MM.1S (cell line): ENCODE measurements around the gene CRY2.

Experiments used
- DNase-seq: peaks from one replicate; pipeline ENCODE4 v3.0.0-alpha.2; 2015
- H2AFZ ChIP-seq: fragments of 300-600 bp; sonication (generic); 2 replicates; pipeline ENCODE4 v1.6.0; 2016; ENCODE audit warnings: antibody characterized with exemption, low read length
- H3F3A ChIP-seq: fragments of 300-600 bp; sonication (generic); 2 replicates; pipeline ENCODE4 v1.6.1; 2016; ENCODE audit warnings: mild to moderate bottlenecking, antibody characterized with exemption, low read length, moderate library complexity, mixed read lengths; ENCODE audit not compliant: insufficient read depth
- H3K27ac ChIP-seq: fragments of 300-600 bp; sonication (generic); 2 replicates; pipeline ENCODE4 v1.5.1; 2016; ENCODE audit warnings: mild to moderate bottlenecking, low read length
- H3K27me3 ChIP-seq: fragments of 300-600 bp; sonication (generic); replicated peaks from 2 replicates; pipeline ENCODE4 v1.6.0; 2016; ENCODE audit warnings: low read length; ENCODE audit not compliant: insufficient read depth
- H3K36me3 ChIP-seq: fragments of 300-600 bp; sonication (generic); replicated peaks from 2 replicates; pipeline ENCODE4 v1.6.1; 2016; ENCODE audit warnings: mild to moderate bottlenecking, low read length, mixed read lengths; ENCODE audit not compliant: insufficient read depth
- H3K4me1 ChIP-seq: fragments of 300-600 bp; sonication (generic); 2 replicates; pipeline ENCODE4 v1.6.1; 2016; ENCODE audit warnings: low read length, mixed read lengths
- H3K4me2 ChIP-seq: fragments of 300-600 bp; sonication (generic); 2 replicates; pipeline ENCODE4 v1.6.0; 2016; ENCODE audit warnings: low read depth, low read length
- H3K4me3 ChIP-seq: fragments of 300-600 bp; sonication (generic); 2 replicates; pipeline ENCODE4 v1.5.1; 2016; ENCODE audit warnings: low read length, mixed read lengths
- H3K79me2 ChIP-seq: fragments of 300-600 bp; sonication (generic); 2 replicates; pipeline ENCODE4 v1.6.1; 2016; ENCODE audit warnings: mixed run types, low read length, mixed read lengths
- H3K9ac ChIP-seq: fragments of 300-600 bp; sonication (generic); 2 replicates; pipeline ENCODE4 v1.6.1; 2016; ENCODE audit warnings: low read length, mixed read lengths
- H3K9me2 ChIP-seq: fragments of 300-600 bp; sonication (generic); replicated peaks from 2 replicates; pipeline ENCODE4 v1.6.1; 2016; ENCODE audit warnings: mild to moderate bottlenecking, low read length, mixed read lengths; ENCODE audit not compliant: insufficient read depth
- H3K9me3 ChIP-seq: fragments of 300-600 bp; sonication (generic); replicated peaks from 2 replicates; pipeline ENCODE4 v1.6.1; 2016; ENCODE audit warnings: mild to moderate bottlenecking, low read length, mixed read lengths; ENCODE audit not compliant: insufficient read depth
- H4K20me1 ChIP-seq: fragments of 300-600 bp; sonication (generic); 2 replicates; pipeline ENCODE4 v1.6.1; 2016; ENCODE audit warnings: mild to moderate bottlenecking, low read length, moderate library complexity, mixed read lengths; ENCODE audit not compliant: insufficient read depth
- CTCF ChIP-seq: fragments of 300-600 bp; sonication (generic); IDR thresholded peaks from 2 replicates; pipeline ENCODE4 v1.5.1; 2016; ENCODE audit warnings: antibody characterized with exemption, low read length, mixed read lengths
- EZH2 ChIP-seq: fragments of 300-600 bp; sonication (generic); optimal IDR thresholded peaks from 2 replicates; pipeline ENCODE3; 2017; ENCODE audit warnings: low read depth, mild to moderate bottlenecking, antibody characterized with exemption, low read length, mixed read lengths
- EZH2phosphoT487 ChIP-seq: fragments of 300-600 bp; sonication (generic); IDR thresholded peaks from 2 replicates; pipeline ENCODE4 v1.6.1; 2018; ENCODE audit warnings: antibody characterized with exemption, low read length

The CRY2 gene

GRCh38 chr11:45830596-45830995 is 16.7 kb upstream of the CRY2 start:
- H3K4me2 ChIP-seq = no peak overlapping the region
- H3K27me3 ChIP-seq = no peaks in the 10 kb centered on the region
- no peaks in the 10 kb centered on the region for H3K4me1 ChIP-seq
- no peaks in the 10 kb centered on the region for H4K20me1 ChIP-seq
- no peaks in the 10 kb centered on the region for H3K9me3 ChIP-seq
- no peak overlapping the region for H3K4me3 ChIP-seq
- no peaks in the 10 kb centered on the region for H3K9me2 ChIP-seq
- no peak overlapping the region for H3K9ac ChIP-seq
- no peak for TF ChIP-seq EZH2
- no peak for TF ChIP-seq CTCF
- no peak for TF ChIP-seq EZH2phosphoT487
- H3K79me2 ChIP-seq = no peaks in the 10 kb centered on the region
- H3K36me3 ChIP-seq = no peaks in the 10 kb centered on the region
- no peak overlapping the region for H2AFZ ChIP-seq
- H3F3A ChIP-seq = no peaks in the 10 kb centered on the region
- no peak for DNase-seq
- no peak overlapping the region for H3K27ac ChIP-seq

- TF ChIP-seq CTCF (no peak), EZH2 (no peak), EZH2phosphoT487 (no peak)
- Histone ChIP-seq H3K27ac (no peak overlapping the region), H3K4me2 (no peak overlapping the region), H4K20me1 (no peaks in the 10 kb centered on the region), H3K36me3 (no peaks in the 10 kb centered on the region), H3K79me2 (no peaks in the 10 kb centered on the region), H3K9me3 (no peaks in the 10 kb centered on the region), H3F3A (no peaks in the 10 kb centered on the region), H2AFZ (no peak overlapping the region), H3K27me3 (no peaks in the 10 kb centered on the region), H3K4me3 (no peak overlapping the region), H3K4me1 (no peaks in the 10 kb centered on the region), H3K9me2 (no peaks in the 10 kb centered on the region), H3K9ac (no peak overlapping the region)
- no peak for DNase-seq
Observed at GRCh38 chr11:45832811-45833441, 14.3 kb upstream of the CRY2 start.

- H3K27ac ChIP-seq = no peak overlapping the region
- H3K36me3 ChIP-seq = no peaks in the 10 kb centered on the region
- DNase-seq = no peak
- no peaks in the 10 kb centered on the region for H3F3A ChIP-seq
- no peak overlapping the region for H3K4me3 ChIP-seq
- no peaks in the 10 kb centered on the region for H3K79me2 ChIP-seq
- H3K27me3 ChIP-seq = no peaks in the 10 kb centered on the region
- H3K4me2 ChIP-seq = no peak overlapping the region
- H3K4me1 ChIP-seq = no peaks in the 10 kb centered on the region
- H3K9me2 ChIP-seq = no peaks in the 10 kb centered on the region
- H2AFZ ChIP-seq = no peak overlapping the region
- H3K9me3 ChIP-seq = no peaks in the 10 kb centered on the region
- no peaks in the 10 kb centered on the region for H4K20me1 ChIP-seq
- no peak overlapping the region for H3K9ac ChIP-seq
- no peak for TF ChIP-seq EZH2phosphoT487
- TF ChIP-seq CTCF = no peak
- no peak for TF ChIP-seq EZH2
Observed at GRCh38 chr11:45833761-45834160, 13.5 kb upstream of the CRY2 start.
